Measurements from ENCODE around the gene SLC39A11. TPM values are rescaled to one million over a fixed set of nuclear protein-coding genes. Genes with fewer than 3 reads are reported as not detected.

Gene SLC39A11
- total RNA-seq, 1 donor from 2014 or later: 5.5 TPM

- H3K27ac Mint-ChIP-seq: no peak overlapping the region
Observed at GRCh38 chr17:72955391-72956140, 136.9 kb downstream of the SLC39A11 start.

DNA sequence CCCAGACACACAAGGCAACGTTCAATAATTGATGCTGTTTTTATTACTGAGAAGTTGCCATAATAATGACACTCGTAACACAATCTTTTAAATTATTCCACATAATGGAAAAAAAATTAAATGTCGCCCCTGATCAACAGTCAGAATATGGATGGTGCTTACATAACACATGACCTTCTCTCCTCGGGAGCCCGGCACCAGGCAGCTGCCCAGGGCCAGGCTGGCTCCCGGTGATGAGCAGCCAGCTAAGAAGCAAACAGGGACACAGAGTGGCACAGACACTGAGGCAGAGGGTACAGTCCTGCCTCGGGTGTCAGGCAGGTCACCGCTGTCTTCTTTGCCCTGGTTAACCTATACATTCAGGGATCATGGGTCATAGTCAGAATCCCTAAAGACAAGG, 137.9 kb downstream of the SLC39A11 start:
- TF ChIP-seq, protein P1, sequence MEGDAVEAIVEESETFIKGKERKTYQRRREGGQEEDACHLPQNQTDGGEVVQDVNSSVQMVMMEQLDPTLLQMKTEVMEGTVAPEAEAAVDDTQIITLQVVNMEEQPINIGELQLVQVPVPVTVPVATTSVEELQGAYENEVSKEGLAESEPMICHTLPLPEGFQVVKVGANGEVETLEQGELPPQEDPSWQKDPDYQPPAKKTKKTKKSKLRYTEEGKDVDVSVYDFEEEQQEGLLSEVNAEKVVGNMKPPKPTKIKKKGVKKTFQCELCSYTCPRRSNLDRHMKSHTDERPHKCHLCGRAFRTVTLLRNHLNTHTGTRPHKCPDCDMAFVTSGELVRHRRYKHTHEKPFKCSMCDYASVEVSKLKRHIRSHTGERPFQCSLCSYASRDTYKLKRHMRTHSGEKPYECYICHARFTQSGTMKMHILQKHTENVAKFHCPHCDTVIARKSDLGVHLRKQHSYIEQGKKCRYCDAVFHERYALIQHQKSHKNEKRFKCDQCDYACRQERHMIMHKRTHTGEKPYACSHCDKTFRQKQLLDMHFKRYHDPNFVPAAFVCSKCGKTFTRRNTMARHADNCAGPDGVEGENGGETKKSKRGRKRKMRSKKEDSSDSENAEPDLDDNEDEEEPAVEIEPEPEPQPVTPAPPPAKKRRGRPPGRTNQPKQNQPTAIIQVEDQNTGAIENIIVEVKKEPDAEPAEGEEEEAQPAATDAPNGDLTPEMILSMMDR (IDR thresholded peaks at IDR 0.05): no peak
- TF ChIP-seq EZH2 (IDR thresholded peaks at IDR 0.05) (no peak), EZH2phosphoT487 (IDR thresholded peaks at IDR 0.05) (no peak)

More at GRCh38 chr17:72955391-72956140, 136.9 kb downstream of the SLC39A11 start:
- Histone ChIP-seq H4K20me1 (ENCODE audit: low read depth) (no peaks in the 10 kb centered on the region), H3K4me1 (no peaks in the 10 kb centered on the region), H3K27ac (no peak overlapping the region), H3K36me3 (no peaks in the 10 kb centered on the region), H3K4me3 (no peak overlapping the region), H3K9me3 (ENCODE audit: low read depth) (no peaks in the 10 kb centered on the region), H3F3A (ENCODE audit: low read depth) (no peaks in the 10 kb centered on the region), H2AFZ (replicated peaks) (no peak overlapping the region), H3K9ac (no peak overlapping the region), H3K79me2 (ENCODE audit: low read depth) (no peaks in the 10 kb centered on the region), H3K4me2 (no peak overlapping the region), H3K27me3 (no peaks in the 10 kb centered on the region)
- no peak for DNase-seq (ENCODE audit: low spot score)
- Mint-ChIP-seq H3K36me3 (no peaks in the 10 kb centered on the region), H3K27me3 (ENCODE audit: insufficient read depth, low read depth) (no peaks in the 10 kb centered on the region), H3K9me3 (no peaks in the 10 kb centered on the region), H3K4me1 (peaks cover 28% of the 10 kb centered on the region), H3K4me3 (no peak overlapping the region)
- TF ChIP-seq EZH2phosphoT487 (IDR thresholded peaks at IDR 0.05): no peak
- TF ChIP-seq, protein P1 (IDR thresholded peaks at IDR 0.05): no peak
- no peak for TF ChIP-seq EZH2 (IDR thresholded peaks at IDR 0.05)

DNA sequence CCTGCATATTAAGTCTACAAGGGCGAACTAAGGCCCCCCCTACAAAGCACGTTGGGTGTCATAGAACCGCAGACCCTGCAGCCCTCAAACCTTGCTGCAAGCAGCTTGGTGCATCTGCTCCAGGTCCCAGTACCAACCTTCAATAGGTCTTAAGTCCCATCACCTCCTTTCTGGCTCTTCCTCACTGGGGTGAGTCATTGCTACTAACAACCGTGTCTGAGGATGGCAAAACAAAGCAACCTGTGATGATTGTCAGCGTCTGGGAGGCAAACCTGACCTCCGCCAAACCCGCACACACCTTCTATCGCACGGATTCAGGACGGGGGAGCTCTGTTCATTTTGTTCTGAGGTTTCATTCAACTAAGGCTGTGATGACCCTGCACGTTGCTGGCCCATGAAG, 138.9 kb downstream of the SLC39A11 start:
- no peak for DNase-seq (ENCODE audit: low spot score)
- Histone ChIP-seq H3K27ac (no peak overlapping the region), H3K4me3 (no peak overlapping the region), H3K79me2 (ENCODE audit: low read depth) (no peaks in the 10 kb centered on the region), H2AFZ (replicated peaks) (no peak overlapping the region), H3K4me2 (no peak overlapping the region), H3K4me1 (no peaks in the 10 kb centered on the region), H3K9ac (no peak overlapping the region), H3K27me3 (no peaks in the 10 kb centered on the region), H3K36me3 (no peaks in the 10 kb centered on the region), H3K9me3 (ENCODE audit: low read depth) (no peaks in the 10 kb centered on the region), H4K20me1 (ENCODE audit: low read depth) (no peaks in the 10 kb centered on the region), H3F3A (ENCODE audit: low read depth) (no peaks in the 10 kb centered on the region)
- no peaks in the 10 kb centered on the region for H3K9me3 Mint-ChIP-seq
- TF ChIP-seq, protein P1 (IDR thresholded peaks at IDR 0.05): no peak
- TF ChIP-seq EZH2 (IDR thresholded peaks at IDR 0.05): no peak
- no peak for TF ChIP-seq EZH2phosphoT487 (IDR thresholded peaks at IDR 0.05)
- no peaks in the 10 kb centered on the region for H3K27me3 Mint-ChIP-seq (ENCODE audit: insufficient read depth, low read depth)
- H3K27ac Mint-ChIP-seq: no peak overlapping the region
- peaks cover 37% of the 10 kb centered on the region for H3K4me1 Mint-ChIP-seq
- H3K36me3 Mint-ChIP-seq: no peaks in the 10 kb centered on the region
- no peak overlapping the region for H3K4me3 Mint-ChIP-seq

More for the DNA sequence above, 137.9 kb downstream of the SLC39A11 start:
- Histone ChIP-seq H3K4me2 (no peak overlapping the region), H4K20me1 (ENCODE audit: low read depth) (no peaks in the 10 kb centered on the region), H3K27me3 (no peaks in the 10 kb centered on the region), H3K27ac (no peak overlapping the region), H3K9ac (no peak overlapping the region), H3K4me1 (no peaks in the 10 kb centered on the region), H3K36me3 (no peaks in the 10 kb centered on the region), H3K4me3 (no peak overlapping the region), H3F3A (ENCODE audit: low read depth) (no peaks in the 10 kb centered on the region), H3K79me2 (ENCODE audit: low read depth) (no peaks in the 10 kb centered on the region), H3K9me3 (ENCODE audit: low read depth) (no peaks in the 10 kb centered on the region), H2AFZ (replicated peaks) (no peak overlapping the region)
- Mint-ChIP-seq H3K9me3 (no peaks in the 10 kb centered on the region), H3K36me3 (no peaks in the 10 kb centered on the region), H3K4me1 (peaks cover 35% of the 10 kb centered on the region), H3K27ac (no peak overlapping the region), H3K4me3 (no peak overlapping the region), H3K27me3 (ENCODE audit: insufficient read depth, low read depth) (no peaks in the 10 kb centered on the region)
- no peak for DNase-seq (ENCODE audit: low spot score)
